ENCODE results near the gene CCM2. TPM values are rescaled to one million over a fixed set of nuclear protein-coding genes. Genes with fewer than 3 reads are reported as not detected.

CCM2 gene
- total RNA-seq, 1 experiment from 2014 or later, result 34.2 TPM

- DNase-seq (ENCODE audit: low spot score), result no peak
- in situ Hi-C loops (cut with HindIII; ENCODE audit: low sequenced_read_pairs), result no loop called here
Observed at GRCh38 chr7:45084901-45085618, 85.1 kb downstream of the CCM2 start.

GRCh38 chr7:45085619-45086200, 85.7 kb downstream of the CCM2 start:
- no peak for DNase-seq (ENCODE audit: low spot score)
- in situ Hi-C loops (cut with HindIII; ENCODE audit: low sequenced_read_pairs), result no loop called here

GRCh38 chr7:45086331-45087065, 86.5 kb downstream of the CCM2 start:
- DNase-seq (ENCODE audit: low spot score), result no peak
- in situ Hi-C loops (cut with HindIII; ENCODE audit: low sequenced_read_pairs), result no loop called here

GRCh38 chr7:45087301-45088145, 87.5 kb downstream of the CCM2 start:
- DNase-seq (ENCODE audit: low spot score), result no peak
- in situ Hi-C loops (cut with HindIII; ENCODE audit: low sequenced_read_pairs), result no loop called here

GRCh38 chr7:45088146-45088701, 88.2 kb downstream of the CCM2 start:
- in situ Hi-C loops (cut with HindIII; ENCODE audit: low sequenced_read_pairs), result no loop called here
- peak; percentile 55 for DNase-seq (ENCODE audit: low spot score)

- peak; percentile 78 for DNase-seq (ENCODE audit: low spot score)
- in situ Hi-C loops (cut with HindIII; ENCODE audit: low sequenced_read_pairs), result no loop called here
Observed at GRCh38 chr7:45088821-45089340, 88.9 kb downstream of the CCM2 start, which contains the start of gene NACAD. Gene NACAD (minus strand): TSS chr7:45088969. CDS start chr7:45088894, 75 bp downstream.

GRCh38 chr7:45089341-45089891, 89.4 kb downstream of the CCM2 start:
- peak; percentile 99 for DNase-seq (ENCODE audit: low spot score)

GRCh38 chr7:45092100-45092930, 92.3 kb downstream of the CCM2 start:
- in situ Hi-C loops (cut with HindIII; ENCODE audit: low sequenced_read_pairs), result no loop called here

More at GRCh38 chr7:45089341-45089891, 89.4 kb downstream of the CCM2 start:
- in situ Hi-C loops (cut with HindIII; ENCODE audit: low sequenced_read_pairs), result no loop called here

GRCh38 chr7:45092931-45093235, 92.9 kb downstream of the CCM2 start:
- in situ Hi-C loops (cut with HindIII; ENCODE audit: low sequenced_read_pairs), result no loop called here

More at GRCh38 chr7:45092100-45092930, 92.3 kb downstream of the CCM2 start:
- no peak for DNase-seq (ENCODE audit: low spot score)

GRCh38 chr7:45098983-45099839, 99.2 kb downstream of the CCM2 start:
- DNase-seq (ENCODE audit: low spot score), result no peak
- in situ Hi-C loops (cut with HindIII; ENCODE audit: low sequenced_read_pairs), result no loop called here

More at GRCh38 chr7:45092931-45093235, 92.9 kb downstream of the CCM2 start:
- no peak for DNase-seq (ENCODE audit: low spot score)

GRCh38 chr7:45099891-45100760, 100.1 kb downstream of the CCM2 start:
- in situ Hi-C loops (cut with HindIII; ENCODE audit: low sequenced_read_pairs), result no loop called here
- DNase-seq (ENCODE audit: low spot score), result no peak

GRCh38 chr7:45100761-45101480, 100.9 kb downstream of the CCM2 start:
- in situ Hi-C loops (cut with HindIII; ENCODE audit: low sequenced_read_pairs), result no loop called here
- no peak for DNase-seq (ENCODE audit: low spot score)

GRCh38 chr7:45101748-45102147, 101.7 kb downstream of the CCM2 start:
- in situ Hi-C loops (cut with HindIII; ENCODE audit: low sequenced_read_pairs), result no loop called here
- DNase-seq (ENCODE audit: low spot score), result no peak

GRCh38 chr7:45102785-45103712, 103.0 kb downstream of the CCM2 start:
- in situ Hi-C loops (cut with HindIII; ENCODE audit: low sequenced_read_pairs), result no loop called here
- DNase-seq (ENCODE audit: low spot score), result no peak

Measured in G401 (cell line).